Measurements from ENCODE around the gene LRRC8D.

Gene LRRC8D

DNA sequence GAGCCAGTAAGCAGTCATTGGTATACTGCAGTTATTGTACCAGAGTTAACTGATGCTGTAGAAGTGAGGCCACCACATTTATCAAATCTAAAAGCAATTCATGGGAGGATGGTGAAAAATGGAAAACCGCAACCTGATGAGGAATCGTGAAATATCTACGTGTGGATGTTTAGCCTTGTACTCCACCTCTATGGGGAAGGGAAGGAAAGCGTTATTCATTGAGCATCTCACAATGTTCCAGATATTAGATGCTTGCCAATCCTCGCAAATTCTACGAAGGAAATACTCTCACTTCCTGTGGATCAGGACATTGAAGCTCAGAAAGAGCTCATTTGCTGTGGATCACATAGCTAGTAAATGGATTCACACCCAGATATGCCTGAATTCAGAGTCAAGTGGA lies 77.3 kb downstream of the LRRC8D start:
- DNase-seq, result no peak

DNA sequence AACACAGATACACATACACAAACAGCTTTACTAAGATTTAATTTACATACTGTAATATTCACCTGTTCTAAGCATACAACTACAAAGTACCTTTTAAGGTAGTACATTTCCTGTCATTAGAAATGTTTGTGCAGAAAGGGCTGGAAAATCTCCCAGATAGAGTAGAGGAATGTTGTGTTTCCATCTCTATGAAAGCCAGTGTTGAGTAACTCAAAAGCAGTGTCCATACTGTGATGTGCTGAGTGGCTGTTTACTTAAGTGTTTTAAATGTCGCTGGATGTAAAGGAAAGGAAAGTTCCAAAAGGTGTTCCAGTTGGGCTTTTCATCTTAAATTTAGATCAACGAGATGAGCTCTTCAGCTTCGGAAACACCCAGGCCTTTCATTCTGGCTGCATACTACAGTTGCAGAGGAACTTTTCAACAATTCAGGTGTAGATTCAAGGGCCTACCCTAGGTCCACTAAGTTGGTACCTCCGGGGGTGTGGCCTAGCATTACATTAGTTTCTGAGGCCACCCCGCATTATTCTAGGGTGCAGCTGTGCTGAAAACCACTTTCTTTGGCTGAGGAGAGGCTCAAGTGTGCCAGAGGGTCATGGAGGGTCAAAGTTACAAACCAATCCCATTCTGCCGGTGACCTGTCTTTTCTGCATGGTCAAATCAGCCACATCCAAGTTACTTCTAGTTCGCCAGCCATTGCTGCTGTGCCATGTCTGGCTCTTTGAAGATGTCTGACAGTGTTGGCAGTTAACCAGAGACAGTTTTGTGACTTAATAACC lies 78.1 kb downstream of the LRRC8D start:
- no peak for DNase-seq

DNA sequence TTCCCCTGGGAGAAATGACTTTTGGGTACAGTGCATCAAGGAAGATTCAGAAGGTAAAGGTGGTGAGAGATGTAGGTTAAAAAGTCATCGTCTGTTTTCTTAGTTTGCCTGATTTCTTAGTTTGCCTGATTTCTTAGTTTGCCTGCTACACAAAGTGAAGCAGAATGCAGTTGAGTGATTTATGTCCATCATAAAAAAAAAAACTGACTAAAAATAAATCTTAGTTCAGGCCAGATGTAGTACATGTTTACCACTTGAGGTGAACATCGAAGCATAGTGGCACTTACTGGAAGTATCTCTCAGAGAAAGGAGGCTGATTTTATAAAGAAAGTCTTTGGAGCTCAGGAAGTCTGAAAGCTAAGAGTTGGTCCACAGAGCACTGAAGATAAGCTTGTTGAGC lies 79.5 kb downstream of the LRRC8D start:
- DNase-seq, result no peak

DNA sequence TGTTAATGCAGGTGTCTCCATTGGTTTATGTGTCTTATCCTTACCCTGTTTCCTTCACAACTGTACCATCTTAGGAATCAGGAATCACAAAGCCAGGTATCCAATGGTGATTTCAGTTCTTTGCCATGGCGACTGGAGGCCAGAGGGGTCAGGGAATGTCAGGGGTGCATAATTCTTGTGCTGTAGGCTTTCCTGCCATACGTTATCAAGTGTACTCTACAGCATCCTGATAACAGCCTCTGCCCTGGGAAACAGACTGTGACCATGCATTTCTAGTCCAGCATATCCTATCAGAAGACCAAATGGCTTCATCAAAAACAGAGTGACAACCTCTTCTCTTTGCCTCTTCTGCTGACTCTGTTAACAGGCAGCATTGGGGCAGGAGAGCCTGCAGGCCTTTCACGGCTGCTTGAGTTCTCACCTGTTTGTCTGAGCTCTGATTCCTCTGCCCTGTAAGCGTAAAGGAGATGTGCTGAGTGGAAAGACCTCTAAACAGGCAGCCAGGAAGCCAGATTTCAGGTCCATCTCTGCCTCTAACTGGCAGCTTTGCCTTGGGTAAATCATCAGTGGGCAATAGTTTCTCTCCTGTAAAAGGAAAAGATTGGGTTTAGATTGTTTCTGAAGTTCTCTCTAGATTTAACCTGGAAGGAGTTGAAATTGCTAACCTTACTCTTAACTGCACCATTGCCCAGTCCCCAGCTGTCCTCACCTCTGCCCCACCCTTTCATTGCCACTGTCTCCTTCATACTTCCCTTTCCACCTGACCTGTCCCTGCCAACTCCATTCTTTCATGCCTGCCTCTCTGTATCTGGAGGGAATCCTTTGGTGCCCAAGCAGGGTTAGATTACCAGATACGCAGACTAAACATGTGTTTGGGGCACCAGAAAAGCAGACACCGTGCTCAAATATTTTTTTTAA lies 80.2 kb downstream of the LRRC8D start:
- DNase-seq, result no peak

DNA sequence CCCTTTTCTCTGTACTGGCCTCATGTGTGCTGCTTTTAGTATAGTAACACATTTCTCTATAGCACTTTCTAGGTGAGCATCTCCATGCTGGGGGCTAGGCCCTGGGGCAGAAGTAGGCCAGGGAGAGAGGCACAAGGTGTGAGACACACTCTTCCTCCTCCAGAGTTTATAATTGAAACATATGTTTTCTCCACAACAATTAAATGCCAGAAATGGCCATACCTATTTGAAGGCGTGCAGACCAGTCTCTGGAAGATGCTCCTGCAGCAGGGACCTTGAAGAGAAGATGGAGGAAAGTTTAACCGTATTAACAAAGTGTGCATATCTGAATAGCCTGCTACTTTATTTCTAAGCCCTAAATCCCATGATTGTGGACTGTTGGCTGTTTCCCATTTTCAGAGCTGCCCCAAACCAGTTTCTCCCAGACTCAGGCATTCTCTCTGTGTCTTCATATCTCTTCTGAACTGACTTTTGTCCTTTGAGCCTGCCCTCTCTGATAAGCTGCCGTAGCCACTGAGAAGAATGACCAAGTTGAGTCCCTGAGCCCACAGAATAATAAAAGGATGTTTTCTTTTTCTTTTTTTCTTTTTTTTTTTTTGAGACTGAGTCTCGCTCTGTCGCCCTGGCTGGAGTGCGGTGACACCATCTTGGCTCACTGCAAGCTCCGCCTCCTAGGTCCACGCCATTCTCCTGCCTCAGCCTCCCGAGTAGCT lies 81.3 kb downstream of the LRRC8D start:
- DNase-seq, result no peak

DNA sequence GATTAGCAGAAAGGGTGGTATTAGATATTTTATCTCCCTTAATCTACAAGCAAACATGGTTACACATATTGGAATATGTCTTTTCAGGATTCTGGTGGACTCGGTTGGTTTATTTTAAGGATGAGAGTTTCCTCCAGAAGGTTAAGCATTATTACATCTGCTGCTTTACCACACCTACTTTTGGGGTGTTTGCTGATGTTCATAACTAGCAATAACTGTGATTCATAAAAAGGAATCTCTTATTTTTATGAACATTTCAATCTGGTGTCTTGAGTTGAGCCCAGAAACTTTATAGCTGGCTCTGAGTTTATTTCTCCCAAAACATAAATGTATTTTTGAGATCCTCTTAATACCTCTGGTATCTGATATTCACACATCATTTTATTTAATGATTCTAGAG lies 82.7 kb downstream of the LRRC8D start:
- no peak for DNase-seq

DNA sequence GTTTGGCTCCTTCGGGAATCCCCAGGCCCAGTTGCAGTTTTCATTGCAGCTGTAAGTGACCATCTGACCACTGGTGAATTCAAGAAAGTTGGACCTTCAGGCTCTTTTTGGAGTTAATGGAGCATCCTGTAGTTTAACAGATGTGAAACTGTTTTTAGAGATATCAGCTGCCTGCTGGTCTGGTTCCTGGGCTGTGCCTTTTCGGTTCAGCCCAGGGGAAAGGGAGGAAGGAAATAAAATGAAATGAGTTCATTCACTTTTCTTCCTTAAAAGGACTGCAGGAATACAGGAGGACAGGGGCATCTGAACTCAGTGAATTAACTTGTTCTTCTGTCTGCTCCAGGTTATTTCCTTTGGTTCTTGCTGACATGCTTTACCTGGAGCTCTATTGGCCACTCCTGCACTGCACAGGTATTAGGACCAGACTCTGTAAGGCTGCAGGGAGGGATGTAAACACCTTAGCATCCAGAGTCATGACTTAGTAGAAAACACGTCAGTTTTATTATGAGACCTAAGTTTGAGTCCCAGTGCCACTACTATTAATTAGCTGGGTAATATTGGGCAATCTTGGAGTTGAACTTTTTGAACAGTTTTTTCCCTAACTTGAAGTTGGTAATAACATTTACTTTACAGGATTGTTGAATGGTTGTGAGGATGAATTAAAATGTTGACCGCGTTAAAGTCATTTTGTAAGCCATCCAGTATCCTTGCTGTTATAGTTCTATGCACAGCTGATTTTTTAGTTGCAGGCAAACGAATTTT lies 83.6 kb downstream of the LRRC8D start:
- no peak for DNase-seq

DNA sequence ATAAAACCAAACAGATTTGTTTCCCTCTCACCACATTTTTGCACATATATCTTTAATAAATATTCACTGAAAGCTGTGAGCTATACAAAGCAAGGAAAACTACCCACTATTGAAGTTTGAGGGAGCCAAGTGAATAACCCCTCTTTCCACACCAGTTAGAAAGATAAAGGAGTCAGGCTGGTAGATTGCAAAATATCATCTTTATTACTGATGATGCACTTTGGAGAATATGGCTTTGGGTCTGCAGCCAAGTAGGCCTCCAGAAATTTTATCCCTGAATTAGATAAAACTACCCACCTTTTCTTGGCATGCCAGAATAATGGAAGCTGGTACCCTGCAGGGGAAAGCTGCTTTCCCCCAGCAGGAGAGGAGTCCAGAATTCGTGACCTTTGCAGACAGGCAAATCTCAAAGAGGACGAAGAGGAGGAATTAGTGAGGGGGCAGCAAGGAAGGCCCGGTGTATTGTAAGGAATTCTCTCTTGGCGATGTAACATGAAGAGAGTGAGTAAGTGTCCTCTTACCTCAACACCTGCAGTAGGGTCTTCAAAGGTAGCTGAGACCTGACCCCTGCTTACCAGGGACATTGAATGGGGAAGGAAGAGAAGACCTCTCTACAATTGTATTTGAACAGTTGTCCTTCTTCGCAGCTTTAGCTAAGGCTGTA lies 84.7 kb downstream of the LRRC8D start:
- no peak for DNase-seq

DNA sequence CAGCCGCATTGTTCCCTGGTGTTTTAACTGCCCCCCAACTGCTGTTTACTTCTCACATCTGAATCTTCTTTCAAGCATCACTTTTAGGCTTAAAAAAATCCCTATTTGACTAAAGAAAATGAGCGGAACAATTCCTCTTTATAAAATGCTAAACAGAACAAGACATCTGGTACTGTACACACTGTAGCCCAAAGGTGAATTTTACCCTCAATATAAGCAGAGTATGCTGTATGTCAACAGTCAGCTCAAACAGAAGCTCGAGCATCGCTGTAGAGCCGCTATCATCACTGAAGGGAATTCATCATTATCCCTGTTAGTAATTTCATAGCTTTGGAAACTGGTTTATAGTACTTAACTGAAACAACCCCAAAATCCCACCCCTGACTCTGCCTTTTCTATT lies 85.3 kb downstream of the LRRC8D start:
- DNase-seq, result no peak

DNA sequence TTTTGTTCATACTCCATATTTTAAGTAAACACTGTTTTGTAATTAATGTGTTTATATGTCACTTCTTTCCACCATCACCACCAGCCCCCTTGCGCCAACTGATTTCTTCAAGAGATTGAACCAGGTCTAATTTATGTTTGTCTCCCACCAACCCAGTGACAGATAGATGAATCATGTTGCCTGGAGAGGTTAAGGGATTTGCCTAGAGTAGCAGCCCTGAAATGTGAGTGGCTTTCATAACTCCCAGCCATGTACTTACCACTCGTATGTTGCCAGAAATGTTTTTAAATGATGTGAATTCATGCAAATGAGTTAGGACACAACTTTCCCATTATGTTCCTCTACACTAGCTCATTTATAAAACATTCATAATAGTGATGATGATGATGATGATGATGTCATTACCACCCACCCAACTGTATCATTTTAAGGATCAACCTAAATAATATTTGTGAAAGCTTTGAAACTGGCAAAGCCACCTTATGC lies 86.9 kb downstream of the LRRC8D start:
- no peak for DNase-seq

DNA sequence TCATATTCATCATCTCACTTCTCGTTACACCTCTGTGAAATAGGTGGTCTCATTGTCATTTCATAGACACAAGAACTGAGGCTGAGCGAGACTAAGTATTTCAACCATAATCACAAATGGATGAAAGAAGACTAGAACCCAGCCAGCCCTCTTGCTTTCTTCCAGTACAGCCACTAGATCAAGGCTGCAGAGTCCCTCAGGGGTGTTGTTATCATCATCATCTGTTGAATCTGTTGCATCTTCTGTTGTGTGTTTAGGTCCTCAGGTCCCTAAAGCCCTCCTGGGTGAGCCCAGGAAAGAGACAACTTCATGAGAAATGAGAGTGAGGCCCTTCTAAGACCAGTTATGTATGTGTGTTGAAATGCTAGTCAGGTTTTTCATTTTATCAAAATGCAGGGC lies 87.4 kb downstream of the LRRC8D start:
- DNase-seq, result no peak

DNA sequence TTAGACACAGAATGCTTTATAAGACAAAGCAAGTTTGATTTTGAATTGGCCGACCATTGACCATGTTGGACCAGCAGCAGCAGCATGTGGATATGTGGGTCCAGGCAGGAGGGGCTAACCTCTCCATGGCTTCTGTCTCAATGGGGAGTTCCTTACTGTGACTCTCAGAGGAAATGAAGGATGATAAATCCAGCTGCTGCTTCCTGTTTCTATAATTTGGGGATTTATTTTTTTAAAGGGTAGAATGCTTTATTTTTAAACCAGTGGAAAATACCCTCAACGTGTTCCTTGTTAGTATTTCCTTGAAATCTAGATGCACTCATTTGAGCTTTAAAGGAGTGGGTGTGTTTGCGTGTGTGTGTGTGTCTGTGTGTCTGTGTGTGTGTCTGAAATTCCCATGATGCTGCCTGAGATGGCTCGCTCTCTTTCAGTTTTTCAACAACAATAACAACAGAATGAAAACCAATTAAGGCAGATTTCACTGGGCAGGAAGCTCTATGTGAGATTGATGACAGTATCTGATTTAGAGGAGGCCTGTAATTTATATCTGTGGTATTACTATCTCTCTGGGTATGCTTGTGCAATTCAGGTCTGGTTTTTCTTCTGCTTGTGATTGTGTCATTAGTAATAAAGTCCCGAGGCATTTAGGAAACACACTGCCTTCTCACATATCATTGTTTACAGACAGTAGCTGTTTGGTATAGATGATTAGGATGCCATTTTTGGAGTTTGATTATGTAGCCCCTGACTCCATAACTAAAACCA lies 88.0 kb downstream of the LRRC8D start:
- no peak for DNase-seq

DNA sequence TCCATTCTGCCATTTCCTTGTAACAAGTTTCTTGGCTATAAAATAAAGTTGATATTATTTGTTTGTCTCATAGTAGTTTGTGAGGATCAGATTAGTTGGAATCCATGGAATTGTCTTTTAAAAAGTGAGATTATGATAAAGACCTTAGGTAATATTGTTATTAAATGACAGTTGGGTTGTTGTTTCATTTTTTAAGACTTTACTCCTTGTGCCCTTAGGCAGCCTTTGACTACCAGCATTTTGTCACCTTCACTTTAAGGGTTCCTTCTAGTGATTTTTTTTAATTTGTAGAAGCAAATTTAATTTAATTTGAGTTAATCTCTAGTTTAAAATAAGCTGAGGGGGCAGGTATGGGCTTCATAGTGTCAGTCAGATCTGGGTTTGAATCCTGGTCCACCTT lies 89.4 kb downstream of the LRRC8D start:
- no peak for DNase-seq

DNA sequence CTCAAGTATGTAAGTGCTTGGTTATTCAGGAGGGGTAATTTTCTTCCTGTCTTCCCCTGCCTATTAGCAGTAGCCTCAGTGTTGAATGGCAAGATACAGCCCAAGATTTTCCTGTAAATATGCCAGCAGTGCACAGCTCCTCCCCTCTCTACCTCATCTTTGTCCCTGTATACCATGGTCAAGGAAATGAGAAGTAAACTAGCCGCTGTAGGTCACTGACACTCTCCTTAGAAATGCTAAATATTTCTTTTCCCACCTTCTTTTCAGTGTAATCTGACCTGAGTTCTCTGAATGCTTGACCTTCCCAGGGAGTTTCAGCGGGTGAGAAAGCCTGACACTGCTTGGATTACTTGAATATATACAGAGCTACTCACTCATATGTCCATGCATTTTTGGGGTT lies 89.9 kb downstream of the LRRC8D start:
- no peak for DNase-seq

DNA sequence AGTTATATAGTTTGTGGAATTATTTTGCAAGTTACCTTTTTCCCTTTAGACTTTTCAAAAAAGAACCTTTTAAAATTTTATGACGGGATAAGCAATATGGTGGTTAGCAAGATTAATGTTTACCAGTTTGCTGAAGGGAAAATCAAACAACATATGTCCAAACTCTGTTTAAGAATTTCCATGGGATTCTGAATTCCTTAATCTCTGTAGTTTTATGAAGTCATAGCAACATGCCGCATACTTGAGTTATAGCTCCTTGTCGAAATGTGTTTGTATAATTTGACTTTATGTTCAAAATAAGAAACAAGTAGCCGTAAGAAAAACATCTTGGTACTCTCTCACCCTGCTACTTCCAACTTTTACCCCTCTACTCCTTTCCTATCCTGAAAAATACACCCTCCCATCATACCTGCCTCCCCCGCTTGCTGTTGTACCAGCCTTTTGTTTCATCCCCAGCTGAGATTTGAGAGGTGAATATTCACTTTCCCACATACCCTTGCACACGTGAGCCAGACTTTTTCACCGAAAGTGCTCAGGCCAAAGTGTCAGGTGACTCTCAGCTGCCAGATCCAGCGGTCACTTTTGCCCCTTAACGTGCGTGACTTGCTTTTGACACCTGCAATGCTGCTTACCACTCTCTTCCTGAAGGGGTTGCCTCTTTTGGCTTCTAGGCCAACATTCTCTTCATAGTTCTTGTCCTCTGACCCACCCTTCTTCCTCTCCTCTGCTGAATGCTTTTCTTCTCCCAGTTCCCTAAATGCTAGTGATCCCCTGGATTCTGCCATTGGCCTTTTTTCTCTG lies 90.6 kb downstream of the LRRC8D start:
- no peak for DNase-seq

DNA sequence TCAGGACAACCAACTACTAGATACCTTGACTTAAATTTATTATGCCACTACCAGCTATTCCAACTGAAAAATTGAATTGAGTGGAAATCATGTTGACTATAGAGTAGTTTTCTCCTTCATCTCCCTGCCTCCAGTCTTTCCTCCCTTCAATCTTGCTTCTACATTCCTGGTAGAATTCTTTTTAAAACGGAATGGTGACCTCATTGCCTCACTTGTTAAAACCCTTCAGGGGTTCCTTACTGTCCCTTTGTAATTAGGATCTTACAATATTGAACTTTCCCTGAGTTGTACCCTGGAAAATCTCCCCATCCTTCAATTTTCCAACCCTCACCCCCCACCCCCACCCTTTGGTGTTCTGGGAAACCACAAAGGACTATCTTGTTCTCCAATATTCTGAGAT lies 91.2 kb downstream of the LRRC8D start:
- no peak for DNase-seq

DNA sequence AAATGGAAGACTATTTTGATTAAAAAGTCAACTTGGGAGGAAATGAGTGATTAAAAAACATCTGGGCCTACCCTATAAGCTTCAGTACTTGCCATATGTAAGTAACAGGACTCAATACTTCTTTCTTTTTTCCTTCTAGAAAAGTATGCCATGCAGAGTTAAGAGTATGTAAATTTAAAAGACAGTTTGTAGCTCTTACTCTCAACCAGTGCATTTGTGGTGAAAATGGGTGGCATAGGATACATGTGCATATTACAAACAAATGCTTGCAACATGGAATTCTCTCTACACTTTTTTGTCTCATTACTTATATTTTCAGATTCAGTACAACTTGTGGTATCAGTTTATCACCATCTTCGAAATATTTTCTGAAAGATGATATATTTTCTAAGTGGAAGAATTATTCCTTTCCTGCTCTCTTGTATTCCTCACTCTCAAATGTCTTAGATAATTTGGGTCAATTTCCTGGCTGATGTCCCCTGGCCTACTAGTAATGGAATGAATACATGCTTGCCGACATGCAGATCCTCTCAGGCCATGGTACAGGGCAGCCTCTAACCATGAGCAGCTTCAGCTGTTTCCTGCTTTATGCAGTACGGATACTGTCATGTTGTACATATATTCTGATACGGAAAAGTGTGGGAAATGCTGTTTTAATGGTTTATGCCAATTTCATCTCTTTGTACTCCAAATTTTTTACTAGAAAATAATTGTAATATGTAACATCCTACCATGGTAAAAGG lies 92.7 kb downstream of the LRRC8D start:
- no peak for DNase-seq

DNA sequence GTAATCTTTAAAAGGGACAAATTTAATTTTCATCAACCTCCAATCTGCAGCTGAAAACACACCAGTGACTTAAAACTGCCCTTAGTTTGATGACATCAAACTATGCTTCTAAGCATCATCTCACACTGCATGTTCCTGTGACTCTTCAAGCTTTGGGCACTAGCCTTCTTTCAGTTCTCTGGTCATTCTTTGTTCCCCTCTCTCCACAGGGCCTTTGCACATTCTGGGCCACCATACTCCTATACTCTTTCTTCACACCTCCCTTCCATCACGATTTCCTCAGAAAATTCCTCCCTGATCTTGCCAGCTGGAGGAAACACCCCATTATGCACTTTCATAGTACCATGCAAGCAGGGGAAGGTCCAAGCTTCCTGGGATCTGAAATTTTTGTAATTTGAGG lies 96.5 kb downstream of the LRRC8D start:
- no peak for DNase-seq

DNA sequence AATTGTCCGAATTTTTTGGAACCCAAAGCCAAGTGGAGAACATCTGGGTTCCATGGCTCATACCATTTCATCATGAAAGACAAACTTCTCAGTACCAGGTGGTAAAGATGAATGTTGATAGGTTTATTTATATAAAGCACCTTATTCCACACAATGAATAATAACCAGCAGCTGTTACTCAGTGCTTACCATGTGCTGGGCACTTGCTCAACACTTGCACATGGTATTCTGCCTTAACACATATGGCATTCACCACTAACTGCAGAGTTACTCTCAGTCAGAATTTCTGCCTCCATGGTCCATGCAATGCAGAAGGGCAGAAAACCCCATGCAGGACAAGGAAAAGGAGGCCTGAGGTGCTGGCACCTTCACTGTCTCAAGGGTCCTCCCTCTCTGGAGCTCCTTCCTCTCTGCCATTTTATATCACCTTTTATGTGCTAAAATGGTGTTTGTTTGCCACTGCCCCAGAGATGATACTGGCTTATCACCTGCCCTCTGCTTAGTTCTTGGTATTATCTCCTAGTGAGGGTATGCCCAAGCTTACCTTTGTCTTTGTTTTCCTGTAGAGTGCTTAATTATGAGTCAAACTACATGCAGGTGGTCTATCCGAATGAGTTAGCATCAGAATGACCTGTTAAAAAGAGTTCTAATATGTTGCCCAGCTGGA lies 97.4 kb downstream of the LRRC8D start:
- DNase-seq, result no peak
